HCEC 1CT (cell line): ENCODE results near the gene HOMER2.
A peak's percentile ranks its signal among the peaks of the same experiment; 100 is the strongest.
"Not testable (repeated sequence)": the region's sequence is repeated elsewhere in the genome, so short reads cannot be mapped to it uniquely, and the experiment has no call there.

Experiments
- DNase-seq: peaks from one replicate; pipeline ENCODE4 v3.0.0-alpha.2; 2017

The HOMER2 gene

GRCh38 chr15:82963471-82964341 is 11.2 kb upstream of the HOMER2 start:
- peak; percentile 9 for DNase-seq

GRCh38 chr15:82960766-82961165 is 8.2 kb upstream of the HOMER2 start:
- no peak for DNase-seq

GRCh38 chr15:82959423-82959822 is 6.9 kb upstream of the HOMER2 start:
- no peak for DNase-seq

GRCh38 chr15:82958638-82959037 is 6.1 kb upstream of the HOMER2 start:
- DNase-seq, result no peak

GRCh38 chr15:82951472-82952157 is 905 bp downstream of the HOMER2 start:
- no peak for DNase-seq

GRCh38 chr15:82950746-82951370 is 1.7 kb downstream of the HOMER2 start:
- DNase-seq, result no peak

GRCh38 chr15:82950295-82950694 is 2.2 kb downstream of the HOMER2 start:
- no peak for DNase-seq

- no peak for DNase-seq
Observed at GRCh38 chr15:82946155-82946701, 6.3 kb downstream of the HOMER2 start.

GRCh38 chr15:82945326-82945725 is 7.2 kb downstream of the HOMER2 start:
- no peak for DNase-seq

GRCh38 chr15:82944821-82945220 is 7.7 kb downstream of the HOMER2 start:
- DNase-seq, result no peak

- no peak for DNase-seq
Observed at GRCh38 chr15:82944056-82944455, 8.5 kb downstream of the HOMER2 start.

GRCh38 chr15:82943176-82943575 is 9.3 kb downstream of the HOMER2 start:
- no peak for DNase-seq

GRCh38 chr15:82942691-82943090 is 9.8 kb downstream of the HOMER2 start:
- no peak for DNase-seq

GRCh38 chr15:82939678-82940077 is 12.8 kb downstream of the HOMER2 start:
- not testable (repeated sequence) for DNase-seq

- no peak for DNase-seq
Observed at GRCh38 chr15:82937712-82938058, 14.8 kb downstream of the HOMER2 start.

- DNase-seq, result peak; percentile 6
Observed at GRCh38 chr15:82936966-82937711, 15.4 kb downstream of the HOMER2 start.

- DNase-seq, result no peak
Observed at GRCh38 chr15:82935382-82935781, 17.1 kb downstream of the HOMER2 start.

GRCh38 chr15:82934100-82934880 is 18.2 kb downstream of the HOMER2 start:
- no peak for DNase-seq

GRCh38 chr15:82933576-82933975 is 18.9 kb downstream of the HOMER2 start:
- DNase-seq, result no peak

- no peak for DNase-seq
Observed at GRCh38 chr15:82931221-82931620, 21.3 kb downstream of the HOMER2 start.

GRCh38 chr15:82930461-82930860 is 22.1 kb downstream of the HOMER2 start:
- DNase-seq, result no peak

GRCh38 chr15:82928711-82929110 is 23.8 kb downstream of the HOMER2 start:
- no peak for DNase-seq
